ENCODE data around the gene IZUMO2.

Gene IZUMO2

DNA sequence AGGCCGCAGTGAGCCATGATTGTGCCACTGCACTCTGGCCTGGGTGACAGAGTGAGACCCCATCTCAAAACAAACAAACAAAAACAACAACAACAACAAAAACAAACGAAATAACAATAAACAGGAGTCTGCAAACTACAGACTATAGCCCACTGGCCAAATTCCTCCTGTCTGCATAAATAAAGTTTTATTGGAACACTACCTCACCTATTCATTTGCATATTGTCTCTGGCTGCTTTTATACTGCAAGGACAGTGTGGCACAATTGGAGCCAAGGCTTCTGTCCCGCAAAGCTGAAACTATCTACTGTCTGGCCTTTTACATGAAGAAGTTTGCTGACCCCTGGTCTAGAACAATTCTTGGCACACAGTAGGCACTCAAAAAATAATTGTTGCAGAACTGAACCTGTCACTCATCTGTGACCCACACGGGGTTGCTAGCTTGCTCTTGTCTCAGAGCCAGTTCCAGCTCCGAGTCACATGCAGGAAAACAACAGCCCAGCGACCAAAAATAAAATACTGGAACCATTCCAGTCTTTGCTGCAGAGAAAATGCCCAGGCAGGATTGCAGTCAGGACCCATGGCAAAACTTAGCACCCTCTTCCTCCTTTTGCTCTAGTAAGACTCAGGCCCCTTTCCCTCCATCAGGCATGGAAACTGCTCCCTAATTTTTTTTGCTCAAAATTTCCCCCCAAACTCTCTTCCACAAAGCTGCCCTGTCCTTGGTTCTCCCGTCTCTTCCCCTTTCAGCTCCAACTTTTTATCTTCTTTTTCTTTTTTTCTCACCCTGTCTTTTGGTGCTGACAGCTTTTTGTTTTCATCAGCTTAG lies 35.6 kb upstream of the IZUMO2 start:
- H3K4me3 ChIP-seq (ENCODE audit: low read length), result no peak overlapping the region
- no peak for DNase-seq (ENCODE audit: low read depth)
- TF ChIP-seq, protein P1, sequence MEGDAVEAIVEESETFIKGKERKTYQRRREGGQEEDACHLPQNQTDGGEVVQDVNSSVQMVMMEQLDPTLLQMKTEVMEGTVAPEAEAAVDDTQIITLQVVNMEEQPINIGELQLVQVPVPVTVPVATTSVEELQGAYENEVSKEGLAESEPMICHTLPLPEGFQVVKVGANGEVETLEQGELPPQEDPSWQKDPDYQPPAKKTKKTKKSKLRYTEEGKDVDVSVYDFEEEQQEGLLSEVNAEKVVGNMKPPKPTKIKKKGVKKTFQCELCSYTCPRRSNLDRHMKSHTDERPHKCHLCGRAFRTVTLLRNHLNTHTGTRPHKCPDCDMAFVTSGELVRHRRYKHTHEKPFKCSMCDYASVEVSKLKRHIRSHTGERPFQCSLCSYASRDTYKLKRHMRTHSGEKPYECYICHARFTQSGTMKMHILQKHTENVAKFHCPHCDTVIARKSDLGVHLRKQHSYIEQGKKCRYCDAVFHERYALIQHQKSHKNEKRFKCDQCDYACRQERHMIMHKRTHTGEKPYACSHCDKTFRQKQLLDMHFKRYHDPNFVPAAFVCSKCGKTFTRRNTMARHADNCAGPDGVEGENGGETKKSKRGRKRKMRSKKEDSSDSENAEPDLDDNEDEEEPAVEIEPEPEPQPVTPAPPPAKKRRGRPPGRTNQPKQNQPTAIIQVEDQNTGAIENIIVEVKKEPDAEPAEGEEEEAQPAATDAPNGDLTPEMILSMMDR (IDR thresholded peaks at IDR 0.05; ENCODE audit: insufficient read depth, low read depth, low read length, missing control alignments), result no peak

DNA sequence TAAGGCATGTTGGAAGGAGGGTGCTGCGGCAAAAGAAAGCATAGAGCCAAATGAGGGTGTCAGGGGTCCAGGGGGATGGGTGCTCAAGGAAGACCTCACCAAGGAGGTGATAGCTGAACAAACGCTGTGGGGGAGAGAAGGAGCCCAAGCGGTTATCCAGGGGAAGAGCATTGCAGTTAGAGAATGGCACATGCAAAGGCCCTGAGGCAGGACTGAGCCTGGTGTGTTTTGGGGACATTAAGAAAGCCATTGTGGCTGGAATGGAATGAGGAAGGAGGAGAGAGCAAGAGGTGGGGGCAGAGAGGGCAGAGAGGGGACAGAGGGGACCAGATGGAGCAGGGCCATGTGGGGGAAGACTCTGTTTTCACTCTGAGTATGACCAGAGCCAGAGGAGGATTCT lies 34.3 kb upstream of the IZUMO2 start:
- no peak overlapping the region for H3K4me3 ChIP-seq (ENCODE audit: low read length)
- TF ChIP-seq, protein P1 (IDR thresholded peaks at IDR 0.05; ENCODE audit: insufficient read depth, low read depth, low read length, missing control alignments), result no peak

DNA sequence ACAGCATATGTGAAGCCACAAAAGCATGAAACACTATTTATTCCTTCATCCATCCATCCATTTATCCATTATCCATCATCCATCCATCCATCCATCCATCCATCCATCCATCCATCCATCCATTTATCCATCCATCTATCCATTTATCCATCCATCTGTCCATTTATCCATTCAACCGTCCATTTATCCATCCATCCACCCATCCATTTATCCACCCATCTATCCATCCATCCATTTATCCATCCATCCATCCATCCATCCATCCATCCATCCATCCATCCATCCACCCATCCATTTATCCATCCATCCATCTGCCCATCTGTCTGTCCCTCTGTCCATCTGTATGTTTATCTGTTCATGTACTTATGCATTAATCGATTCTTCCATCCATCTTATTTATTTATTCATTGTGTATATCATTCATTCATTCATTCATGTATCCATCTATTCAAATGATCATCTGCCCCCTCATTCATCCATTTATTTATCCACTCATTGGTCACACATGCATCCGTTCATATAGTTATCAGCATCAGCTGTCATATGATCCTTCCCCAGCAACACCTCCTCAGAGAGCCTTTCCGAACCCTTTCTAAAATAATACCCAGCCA lies 33.3 kb upstream of the IZUMO2 start:
- TF ChIP-seq, protein P1 (IDR thresholded peaks at IDR 0.05; ENCODE audit: insufficient read depth, low read depth, low read length, missing control alignments), result no peak

More for the DNA sequence above, 34.3 kb upstream of the IZUMO2 start:
- DNase-seq (ENCODE audit: low read depth), result no peak

DNA sequence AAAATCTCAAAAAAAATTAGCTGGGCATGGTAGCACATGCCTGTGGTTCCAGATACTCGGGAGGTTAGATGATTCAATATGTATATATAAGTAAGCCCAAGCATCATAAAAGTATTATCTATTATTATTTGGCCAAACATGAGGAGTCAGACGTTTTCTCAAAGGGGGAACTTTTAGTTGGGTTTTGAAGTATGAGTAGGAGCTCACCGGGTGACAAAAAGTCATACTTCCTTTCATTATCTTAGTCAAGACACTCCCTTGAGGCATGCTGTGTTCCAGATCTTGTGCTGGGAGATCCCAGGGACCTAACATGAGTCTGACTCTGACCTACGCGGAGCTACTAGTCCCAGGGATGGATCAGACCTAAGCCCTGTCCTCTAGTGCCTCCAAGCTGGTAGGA lies 32.1 kb upstream of the IZUMO2 start:
- no peak for DNase-seq (ENCODE audit: low read depth)
- TF ChIP-seq, protein P1 (IDR thresholded peaks at IDR 0.05; ENCODE audit: insufficient read depth, low read depth, low read length, missing control alignments), result no peak
- no peak overlapping the region for H3K4me3 ChIP-seq (ENCODE audit: low read length)

More for the DNA sequence above, 33.3 kb upstream of the IZUMO2 start:
- no peak for DNase-seq (ENCODE audit: low read depth)
- H3K4me3 ChIP-seq (ENCODE audit: low read length), result no peak overlapping the region

DNA sequence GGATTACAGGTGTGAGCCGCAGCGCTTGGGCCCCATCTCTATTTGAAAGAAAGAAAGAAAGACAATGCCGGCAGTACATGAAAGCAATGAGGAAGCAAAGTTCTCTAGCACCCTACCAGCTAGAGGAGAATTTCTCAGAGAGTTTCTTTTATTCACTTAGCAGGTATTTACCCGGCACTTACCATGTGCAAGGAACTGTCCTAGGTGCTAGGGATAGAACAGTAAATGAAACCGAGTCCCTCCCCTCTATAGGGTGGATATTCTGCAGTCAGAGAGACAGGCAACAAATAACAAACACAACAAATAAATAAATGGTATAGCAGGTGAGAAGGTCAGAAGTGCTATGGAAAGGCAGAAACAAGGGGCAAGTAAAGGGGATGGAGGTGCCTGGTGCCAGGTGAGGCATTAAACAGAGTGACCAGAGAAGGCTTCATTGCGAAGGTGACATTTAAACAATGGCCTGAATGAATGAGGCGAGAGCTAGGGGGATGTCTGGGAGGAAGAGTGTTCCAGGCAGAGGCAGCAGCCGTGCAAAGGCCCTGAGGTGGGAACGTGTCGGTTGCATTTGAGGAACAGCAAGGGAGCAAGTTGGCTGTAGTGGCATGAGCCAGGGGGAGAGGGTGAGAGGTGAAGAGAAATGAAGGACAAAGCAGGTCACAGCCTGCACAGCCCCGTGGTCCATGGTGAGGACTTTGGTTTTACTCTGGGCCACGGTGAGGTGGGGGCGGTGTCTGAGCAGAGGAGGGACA lies 29.6 kb upstream of the IZUMO2 start:
- H3K4me3 ChIP-seq (ENCODE audit: low read length), result no peak overlapping the region
- TF ChIP-seq, protein P1 (IDR thresholded peaks at IDR 0.05; ENCODE audit: insufficient read depth, low read depth, low read length, missing control alignments), result no peak
- no peak for DNase-seq (ENCODE audit: low read depth)

DNA sequence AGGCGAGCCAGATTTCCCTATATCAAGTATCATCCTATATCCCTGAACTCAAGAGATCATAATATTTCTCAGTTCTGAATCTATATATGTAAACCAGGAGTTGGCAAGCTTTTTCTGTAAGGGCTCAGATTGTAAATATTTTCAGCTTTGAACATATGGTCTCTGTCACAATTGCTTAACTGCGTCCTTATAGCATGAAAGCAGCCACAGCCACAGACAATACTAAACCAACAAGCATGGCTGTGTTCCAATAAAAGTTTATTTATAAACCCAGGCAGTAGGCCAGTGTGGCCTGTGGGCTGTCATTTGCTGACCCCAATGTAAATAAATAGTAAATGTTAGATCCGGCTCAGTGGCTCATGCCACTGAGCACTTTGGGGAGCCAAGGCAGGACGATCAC lies 28.1 kb upstream of the IZUMO2 start:
- no peak for DNase-seq (ENCODE audit: low read depth)
- no peak overlapping the region for H3K4me3 ChIP-seq (ENCODE audit: low read length)
- TF ChIP-seq, protein P1 (IDR thresholded peaks at IDR 0.05; ENCODE audit: insufficient read depth, low read depth, low read length, missing control alignments), result no peak
